ENCODE results near the gene SORCS2.

Gene SORCS2

GRCh38 chr4:7709431-7709830 is 517.1 kb downstream of the SORCS2 start:
- no peak for DNase-seq

- DNase-seq: no peak
These were observed 517.8 kb downstream of the SORCS2 start for GRCh38 chr4:7710126-7710525.

GRCh38 chr4:7710576-7711306 is 518.4 kb downstream of the SORCS2 start:
- DNase-seq: no peak

GRCh38 chr4:7711307-7711963 is 519.1 kb downstream of the SORCS2 start:
- no peak for DNase-seq

GRCh38 chr4:7712021-7712671 is 519.8 kb downstream of the SORCS2 start:
- DNase-seq: no peak

DNA sequence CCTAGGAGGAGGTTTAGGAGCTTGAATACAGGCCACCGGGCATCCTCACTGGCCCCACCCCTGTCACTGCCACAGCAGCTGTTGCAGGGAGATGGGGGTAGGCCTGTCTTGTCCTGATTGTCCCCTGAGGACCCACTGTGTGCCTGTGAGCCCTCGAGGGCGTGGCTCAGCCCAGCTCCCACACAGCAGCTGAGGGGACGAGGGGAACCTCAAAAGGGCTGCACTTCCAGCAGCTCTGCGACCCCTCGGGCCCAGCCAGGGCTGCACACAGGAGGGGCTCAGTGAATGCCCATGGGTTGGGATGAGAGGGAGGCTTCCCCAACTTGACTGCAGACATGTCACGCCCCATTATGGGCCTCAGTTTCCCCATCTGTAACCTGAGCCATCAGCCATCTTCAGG is 521.4 kb downstream of the SORCS2 start:
- no peak for DNase-seq

DNA sequence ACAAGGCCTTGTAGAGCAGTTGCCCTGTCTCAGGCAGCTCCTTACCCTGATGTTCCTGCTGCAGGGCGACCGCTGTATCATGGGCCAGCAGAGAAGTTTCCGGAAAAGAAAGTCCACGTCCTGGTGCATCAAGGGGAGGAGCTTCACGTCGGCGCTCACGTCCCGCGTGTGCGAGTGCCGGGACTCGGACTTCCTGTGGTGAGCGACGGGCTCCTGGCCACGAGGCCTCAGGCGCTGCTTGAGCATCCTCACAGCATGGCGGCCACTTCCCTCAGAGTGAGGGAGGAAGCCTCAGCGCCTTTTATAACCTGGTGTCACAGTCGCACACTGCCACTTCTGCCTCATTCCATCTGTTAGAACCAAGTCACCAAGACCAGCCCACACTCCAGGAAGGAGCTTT is 521.8 kb downstream of the SORCS2 start:
- DNase-seq: no peak

DNA sequence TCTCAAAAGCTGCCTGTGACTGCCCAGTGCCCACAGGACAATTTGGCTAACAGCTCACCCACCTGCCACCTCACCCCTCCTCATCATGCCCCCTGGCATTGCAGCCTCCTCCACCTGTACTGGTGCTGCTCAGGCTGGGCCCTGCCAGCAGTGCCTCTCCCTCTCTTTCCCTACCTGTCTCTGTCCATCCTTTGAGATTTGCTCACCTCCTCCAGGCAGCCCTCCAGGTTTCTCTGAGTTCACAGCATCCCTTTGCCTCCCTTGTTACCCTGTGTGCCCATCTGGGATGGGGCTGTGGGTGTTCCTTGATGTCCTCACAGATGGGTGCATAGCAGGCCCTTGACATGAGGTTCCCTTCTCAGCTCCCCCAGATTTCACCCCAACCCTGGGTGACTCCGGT is 522.4 kb downstream of the SORCS2 start:
- DNase-seq: no peak

- no peak for DNase-seq
These were observed 523.1 kb downstream of the SORCS2 start for GRCh38 chr4:7715271-7716009.

DNA sequence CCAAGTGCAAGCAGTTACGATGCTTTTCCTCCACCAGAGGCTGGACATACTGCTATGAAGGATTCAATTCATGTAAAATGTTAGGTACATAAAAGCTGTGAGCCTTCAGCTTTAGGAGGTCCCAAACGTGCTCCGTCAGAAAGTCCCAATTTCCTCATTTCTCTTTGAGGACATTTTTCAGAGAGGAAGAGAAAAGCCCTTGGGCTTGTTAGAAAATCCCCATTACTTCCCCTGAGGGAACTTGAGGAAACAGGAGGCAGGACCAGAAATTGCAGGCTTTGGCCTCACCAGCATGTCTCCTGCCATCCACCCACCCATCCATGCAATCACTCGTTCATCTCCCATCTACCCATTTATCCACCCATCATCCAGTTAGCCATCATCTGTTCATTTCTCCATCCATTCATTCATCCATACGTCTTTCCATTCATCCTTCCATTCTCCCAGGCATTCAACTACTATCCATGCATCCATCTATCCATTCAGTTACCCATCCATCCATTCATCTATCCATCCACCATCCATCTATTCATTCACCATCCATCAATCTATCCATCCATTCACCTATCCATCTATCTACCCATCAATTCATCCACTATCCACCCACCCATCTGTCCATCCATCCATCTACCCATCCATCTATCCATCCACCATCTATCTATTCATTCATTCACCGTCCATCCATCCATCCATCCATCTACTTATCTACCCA is 523.8 kb downstream of the SORCS2 start:
- no peak for DNase-seq

DNA sequence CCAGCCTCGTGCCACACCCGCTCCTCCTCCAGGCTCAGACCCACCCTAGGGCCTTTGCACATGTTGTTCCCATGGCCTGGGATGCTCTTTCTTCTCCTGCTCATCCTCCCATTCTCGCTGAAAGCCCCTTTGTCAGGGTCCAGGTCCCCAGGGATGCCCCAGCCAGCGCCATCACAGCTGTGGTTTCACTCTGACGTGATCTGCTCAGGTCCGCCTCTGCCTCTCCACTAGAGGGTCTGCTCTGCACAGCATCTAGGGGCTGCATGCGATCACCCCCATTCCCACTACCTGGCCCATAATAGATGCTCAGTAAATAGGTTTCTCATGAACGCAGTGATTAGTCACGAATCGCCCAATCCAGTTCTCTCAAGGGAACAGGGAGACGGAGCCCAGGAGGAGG is 524.8 kb downstream of the SORCS2 start:
- no peak for DNase-seq

- DNase-seq: no peak
These were observed 525.7 kb downstream of the SORCS2 start for GRCh38 chr4:7717946-7718490.

GRCh38 chr4:7719354-7720174 is 527.2 kb downstream of the SORCS2 start:
- DNase-seq: peak; percentile 88

- peak; percentile 28 for DNase-seq
These were observed 529.7 kb downstream of the SORCS2 start for GRCh38 chr4:7721984-7722551.

- no peak for DNase-seq
These were observed 530.5 kb downstream of the SORCS2 start for GRCh38 chr4:7722766-7723387.

GRCh38 chr4:7723625-7724024 is 531.3 kb downstream of the SORCS2 start:
- DNase-seq: no peak

GRCh38 chr4:7725951-7726350 is 533.6 kb downstream of the SORCS2 start:
- DNase-seq: no peak

DNA sequence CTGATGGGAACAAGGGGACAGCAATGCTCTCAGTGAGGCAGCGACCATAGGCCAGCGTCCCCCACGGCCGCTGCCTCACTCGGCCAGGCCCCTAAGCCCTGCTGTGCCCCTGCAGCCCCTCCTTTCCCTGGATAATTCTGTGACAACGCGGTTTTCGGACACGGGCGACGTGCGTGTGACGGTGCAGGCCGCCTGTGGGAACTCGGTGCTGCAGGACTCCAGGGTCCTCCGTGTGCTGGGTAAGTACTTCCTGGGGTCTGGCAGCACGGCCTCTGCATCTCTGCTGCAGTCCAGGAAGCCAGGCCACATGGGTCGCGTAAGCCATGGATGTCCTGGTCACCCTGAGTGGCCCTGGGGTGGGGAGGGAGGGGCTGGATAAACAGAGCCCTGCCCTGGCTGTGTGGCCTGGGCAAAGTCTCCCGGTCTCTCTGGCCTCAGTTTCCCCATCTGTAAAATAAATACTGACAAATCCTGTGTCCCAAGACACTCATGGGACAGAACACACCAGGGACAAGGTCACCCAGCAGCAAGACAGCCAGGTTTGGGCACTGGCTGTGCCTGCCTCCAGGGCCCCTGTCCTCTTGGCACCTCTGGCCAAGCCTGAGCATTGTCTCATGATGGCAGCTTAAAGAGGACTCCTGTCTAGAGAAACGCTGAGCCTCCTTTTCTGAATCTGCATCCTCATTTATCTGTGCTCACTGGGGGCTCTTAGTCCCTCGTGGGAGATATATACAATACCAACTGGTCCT is 534.5 kb downstream of the SORCS2 start:
- no peak for DNase-seq

DNA sequence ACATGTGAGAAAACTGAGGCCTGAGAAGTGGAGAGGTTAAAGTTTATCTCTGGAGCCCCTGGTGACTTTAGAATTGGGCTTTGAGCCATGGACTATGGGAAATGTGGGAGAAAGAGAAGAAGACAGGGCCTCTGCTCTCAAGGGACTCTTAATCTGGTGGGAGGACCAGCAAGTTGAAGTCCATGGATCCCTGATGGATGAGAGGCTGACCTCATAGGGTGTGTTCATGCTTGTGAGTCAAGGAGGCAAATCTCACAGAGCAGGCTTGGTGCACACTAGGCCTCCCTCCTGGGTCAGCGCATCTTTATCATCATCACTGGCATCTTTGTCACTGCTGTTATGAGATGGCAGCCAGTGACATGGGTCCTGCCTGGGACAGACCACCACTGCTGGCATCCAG is 535.4 kb downstream of the SORCS2 start:
- no peak for DNase-seq

- DNase-seq: no peak
These were observed 539.1 kb downstream of the SORCS2 start for GRCh38 chr4:7731437-7731836.

Data from stimulated activated CD8-positive, alpha-beta memory T cell treated with anti-CD3 and anti-CD28 coated beads, Interleukin-4, amount 100 ng/mL, for 48 hours (primary cell).